ENCODE results near the gene TBX3.
"Not testable (repeated sequence)": the region's sequence is repeated elsewhere in the genome, so short reads cannot be mapped to it uniquely, and the experiment has no call there.

Gene TBX3

GRCh38 chr12:114684098-114684869 lies at the start of gene TBX3:
Gene TBX3, minus strand, starts transcription at chr12:114684175. Its CDS starts 975 bp downstream, at chr12:114683200.
- peak; percentile 23; the same call in 1 of the 2 replicates for TF ChIP-seq CTCF (IDR thresholded peaks at IDR 0.05; ENCODE audit: low read depth, low read length)
- Histone ChIP-seq H3K4me3 (ENCODE audit: low read depth, low read length) (peak within 1 kb of the TSS; percentile 56), H3K27ac (peak within 1 kb of the TSS; percentile 76), H3K36me3 (no peaks in the 10 kb centered on the region), H3K9me3 (ENCODE audit: severe bottlenecking) (peaks cover 3% of the 10 kb centered on the region), H3K27me3 (ENCODE audit: insufficient read depth, low read depth, severe bottlenecking) (peaks cover 41% of the 10 kb centered on the region)
- DNase-seq, result peak; percentile 89

GRCh38 chr12:114732426-114733030 lies 48.6 kb upstream of the TBX3 start:
- H3K27me3 ChIP-seq (ENCODE audit: insufficient read depth, low read depth, severe bottlenecking), result peaks cover 12% of the 10 kb centered on the region
- no peaks in the 10 kb centered on the region for H3K36me3 ChIP-seq
- H3K27ac ChIP-seq, result no peak overlapping the region
- no peak overlapping the region for H3K4me3 ChIP-seq (ENCODE audit: low read depth, low read length)
- no peak for TF ChIP-seq CTCF (IDR thresholded peaks at IDR 0.05; ENCODE audit: low read depth, low read length)
- DNase-seq, result no peak
- H3K9me3 ChIP-seq (ENCODE audit: severe bottlenecking), result no peaks in the 10 kb centered on the region

GRCh38 chr12:114729731-114730130 lies 45.8 kb upstream of the TBX3 start:
- no peak for TF ChIP-seq CTCF (IDR thresholded peaks at IDR 0.05; ENCODE audit: low read depth, low read length)
- Histone ChIP-seq H3K27me3 (ENCODE audit: insufficient read depth, low read depth, severe bottlenecking) (peaks cover 8% of the 10 kb centered on the region), H3K9me3 (ENCODE audit: severe bottlenecking) (no peaks in the 10 kb centered on the region), H3K36me3 (no peaks in the 10 kb centered on the region), H3K27ac (no peak overlapping the region), H3K4me3 (ENCODE audit: low read depth, low read length) (no peak overlapping the region)
- no peak for DNase-seq

GRCh38 chr12:114726092-114726710 lies 42.2 kb upstream of the TBX3 start:
- Histone ChIP-seq H3K9me3 (ENCODE audit: severe bottlenecking) (no peaks in the 10 kb centered on the region), H3K36me3 (no peaks in the 10 kb centered on the region), H3K27ac (no peak overlapping the region), H3K4me3 (ENCODE audit: low read depth, low read length) (no peak overlapping the region), H3K27me3 (ENCODE audit: insufficient read depth, low read depth, severe bottlenecking) (peaks cover 7% of the 10 kb centered on the region)
- DNase-seq, result no peak
- TF ChIP-seq CTCF (IDR thresholded peaks at IDR 0.05; ENCODE audit: low read depth, low read length), result no peak

- not testable (repeated sequence) for H3K27me3 ChIP-seq (ENCODE audit: insufficient read depth, low read depth, severe bottlenecking); H3K27ac ChIP-seq; DNase-seq; H3K36me3 ChIP-seq; H3K9me3 ChIP-seq (ENCODE audit: severe bottlenecking); H3K4me3 ChIP-seq (ENCODE audit: low read depth, low read length)
These were observed 38.2 kb upstream of the TBX3 start for GRCh38 chr12:114722176-114722575.

- TF ChIP-seq CTCF (IDR thresholded peaks at IDR 0.05; ENCODE audit: low read depth, low read length), result no peak
- H3K9me3 ChIP-seq (ENCODE audit: severe bottlenecking), result no peaks in the 10 kb centered on the region
- DNase-seq, result no peak
- no peak overlapping the region for H3K27ac ChIP-seq
- H3K4me3 ChIP-seq (ENCODE audit: low read depth, low read length), result no peak overlapping the region
- H3K36me3 ChIP-seq, result no peaks in the 10 kb centered on the region
- H3K27me3 ChIP-seq (ENCODE audit: insufficient read depth, low read depth, severe bottlenecking), result peaks cover 7% of the 10 kb centered on the region
These were observed 37.3 kb upstream of the TBX3 start for GRCh38 chr12:114721266-114721665.
